ENCODE data around the gene NFYC.

NFYC gene

GRCh38 chr1:40815420-40815819 is 123.9 kb downstream of the NFYC start:
- no peak overlapping the region for H2AFZ ChIP-seq (ENCODE audit: low read length, unreplicated experiment)
- no peaks in the 10 kb centered on the region for H3K36me3 ChIP-seq (ENCODE audit: insufficient read depth, low read length)
- H3K4me1 ChIP-seq (ENCODE audit: control insufficient read depth, insufficient read depth, low read length, unreplicated experiment), result no peaks in the 10 kb centered on the region
- peaks cover 24% of the 10 kb centered on the region for H3K27me3 ChIP-seq (ENCODE audit: insufficient read depth, low read length)
- no peak overlapping the region for H3K4me3 ChIP-seq (ENCODE audit: low read depth, low read length)
- H3K27ac ChIP-seq (ENCODE audit: low read depth, low read length), result no peak overlapping the region
- no peaks in the 10 kb centered on the region for H3K79me2 ChIP-seq (ENCODE audit: control insufficient read depth, insufficient read depth, low read length, unreplicated experiment)

GRCh38 chr1:40817791-40818263 is 126.3 kb downstream of the NFYC start:
- Histone ChIP-seq H3K79me2 (ENCODE audit: control insufficient read depth, insufficient read depth, low read length, unreplicated experiment) (no peaks in the 10 kb centered on the region), H3K27ac (ENCODE audit: low read depth, low read length) (no peak overlapping the region), H2AFZ (ENCODE audit: low read length, unreplicated experiment) (no peak overlapping the region), H3K27me3 (ENCODE audit: insufficient read depth, low read length) (peaks cover 21% of the 10 kb centered on the region), H3K36me3 (ENCODE audit: insufficient read depth, low read length) (no peaks in the 10 kb centered on the region), H3K4me3 (ENCODE audit: low read depth, low read length) (no peak overlapping the region), H3K4me1 (ENCODE audit: control insufficient read depth, insufficient read depth, low read length, unreplicated experiment) (no peaks in the 10 kb centered on the region)

DNA sequence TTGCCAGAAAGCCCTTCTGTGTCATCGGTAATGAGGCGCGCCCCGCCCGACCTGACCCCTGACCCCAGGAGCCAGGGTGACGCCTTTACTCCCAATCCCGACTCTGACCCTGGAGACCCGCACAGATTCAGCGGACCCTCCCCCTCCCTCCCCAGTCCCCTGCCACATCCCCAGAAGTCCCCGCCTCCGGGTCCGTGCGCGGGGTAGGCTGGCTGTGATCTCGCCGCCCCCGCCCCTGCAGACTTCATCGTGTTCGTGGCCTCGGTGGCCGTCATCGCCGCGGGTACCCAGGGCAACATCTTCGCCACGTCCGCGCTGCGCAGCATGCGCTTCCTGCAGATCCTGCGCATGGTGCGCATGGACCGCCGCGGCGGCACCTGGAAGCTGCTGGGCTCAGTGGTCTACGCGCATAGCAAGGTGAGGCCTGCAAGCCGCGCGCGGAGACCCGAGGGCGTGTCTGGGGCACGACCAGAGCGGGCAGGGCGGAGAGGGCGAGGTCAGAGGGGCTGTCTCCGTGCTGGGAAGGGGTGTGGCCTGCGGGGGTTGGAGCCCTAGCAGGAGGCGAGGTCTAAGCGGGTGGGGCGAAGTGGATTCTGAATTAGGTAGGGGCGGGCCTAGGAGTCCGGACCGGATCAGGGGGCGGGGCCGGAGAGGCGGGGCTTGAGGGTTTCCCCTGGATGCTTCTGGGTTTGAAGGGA is 126.9 kb downstream of the NFYC start:
- H3K27me3 ChIP-seq (ENCODE audit: insufficient read depth, low read length), result peaks cover 21% of the 10 kb centered on the region
- peak overlapping the region; percentile 69 for H3K4me3 ChIP-seq (ENCODE audit: low read depth, low read length)
- H2AFZ ChIP-seq (ENCODE audit: low read length, unreplicated experiment), result no peak overlapping the region
- no peaks in the 10 kb centered on the region for H3K4me1 ChIP-seq (ENCODE audit: control insufficient read depth, insufficient read depth, low read length, unreplicated experiment)
- no peaks in the 10 kb centered on the region for H3K36me3 ChIP-seq (ENCODE audit: insufficient read depth, low read length)
- H3K27ac ChIP-seq (ENCODE audit: low read depth, low read length), result no peak overlapping the region
- no peaks in the 10 kb centered on the region for H3K79me2 ChIP-seq (ENCODE audit: control insufficient read depth, insufficient read depth, low read length, unreplicated experiment)

DNA sequence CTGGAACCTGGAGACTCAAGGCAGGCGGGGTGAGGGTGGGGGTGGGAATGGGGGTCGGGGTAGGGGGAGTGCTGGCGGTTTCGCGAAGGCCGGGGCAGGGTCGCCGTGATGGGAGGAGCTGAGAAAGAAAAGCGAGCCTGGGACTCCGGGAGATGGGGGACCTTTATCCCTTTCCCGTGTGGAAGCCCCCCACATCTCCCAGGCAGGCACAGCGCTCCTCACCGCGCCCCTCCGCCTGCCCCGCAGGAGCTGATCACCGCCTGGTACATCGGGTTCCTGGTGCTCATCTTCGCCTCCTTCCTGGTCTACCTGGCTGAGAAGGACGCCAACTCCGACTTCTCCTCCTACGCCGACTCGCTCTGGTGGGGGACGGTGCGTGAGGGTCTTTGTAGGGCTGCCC is 127.6 kb downstream of the NFYC start:
- H3K4me3 ChIP-seq (ENCODE audit: low read depth, low read length), result 0 out of 2 replicates have a peak overlapping the region, but pooled peaks have one; percentile 69
- no peak overlapping the region for H2AFZ ChIP-seq (ENCODE audit: low read length, unreplicated experiment)
- no peaks in the 10 kb centered on the region for H3K36me3 ChIP-seq (ENCODE audit: insufficient read depth, low read length)
- no peaks in the 10 kb centered on the region for H3K79me2 ChIP-seq (ENCODE audit: control insufficient read depth, insufficient read depth, low read length, unreplicated experiment)
- no peak overlapping the region for H3K27ac ChIP-seq (ENCODE audit: low read depth, low read length)
- no peaks in the 10 kb centered on the region for H3K4me1 ChIP-seq (ENCODE audit: control insufficient read depth, insufficient read depth, low read length, unreplicated experiment)
- peaks cover 21% of the 10 kb centered on the region for H3K27me3 ChIP-seq (ENCODE audit: insufficient read depth, low read length)

DNA sequence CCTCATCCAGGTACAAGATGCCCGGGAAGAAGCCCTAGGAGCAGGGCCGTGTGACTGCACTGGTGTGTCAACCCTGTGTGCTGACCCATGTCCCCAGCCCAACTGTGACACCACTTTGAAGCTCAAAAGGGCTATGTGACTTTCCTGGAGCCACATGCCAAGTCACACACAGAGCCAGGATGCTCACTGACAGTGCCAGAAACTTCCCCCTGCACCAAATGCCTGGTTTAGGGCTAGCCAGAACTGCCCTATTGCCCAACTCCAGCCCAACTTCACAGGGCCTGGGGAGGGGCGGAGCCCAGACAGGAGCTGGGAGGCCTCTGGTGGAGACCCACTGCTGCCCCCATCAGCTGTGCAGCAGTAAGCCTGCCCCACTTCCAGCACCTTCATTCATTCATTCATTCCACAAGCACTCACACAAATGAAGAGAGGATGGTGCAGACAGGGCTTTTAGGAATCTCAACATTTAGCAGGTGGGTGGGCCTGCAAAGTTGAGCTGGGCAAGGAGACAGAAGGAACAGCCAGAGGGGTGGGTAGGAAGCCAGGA is 128.8 kb downstream of the NFYC start:
- no peak overlapping the region for H3K27ac ChIP-seq (ENCODE audit: low read depth, low read length)

More for the DNA sequence above, 128.8 kb downstream of the NFYC start:
- H3K4me1 ChIP-seq (ENCODE audit: control insufficient read depth, insufficient read depth, low read length, unreplicated experiment), result peaks cover 11% of the 10 kb centered on the region
- H2AFZ ChIP-seq (ENCODE audit: low read length, unreplicated experiment), result no peak overlapping the region
- no peaks in the 10 kb centered on the region for H3K36me3 ChIP-seq (ENCODE audit: insufficient read depth, low read length)
- no peaks in the 10 kb centered on the region for H3K79me2 ChIP-seq (ENCODE audit: control insufficient read depth, insufficient read depth, low read length, unreplicated experiment)
- no peak overlapping the region for H3K4me3 ChIP-seq (ENCODE audit: low read depth, low read length)
- H3K27me3 ChIP-seq (ENCODE audit: insufficient read depth, low read length), result peaks cover 21% of the 10 kb centered on the region

Measured in ACC112 (cell line).